Cardiac septum (tissue), 1 donor: ENCODE measurements around the gene AFF3. TPM values are rescaled to one million over a fixed set of nuclear protein-coding genes. Genes with fewer than 3 reads are reported as not detected.
"Not testable (repeated sequence)": the region's sequence is repeated elsewhere in the genome, so short reads cannot be mapped to it uniquely, and the experiment has no call there.

Source experiments
- DNase-seq: peaks from one replicate; pipeline ENCODE4 v3.0.0-alpha.2; 2020; ENCODE audit warnings: low spot score
- intact Hi-C: fragments of 100-400 bp; cut with DNase I; formaldehyde crosslinking; loops from one replicate; pipeline ENCODE4 v1.14.0; 2022
- total RNA-seq: library from RNA; stranded (reverse); fragmentation: NEBNext Ultra II Directional; extraction: Animal tissue kit (Norgen Biotek cat#: 25700); gene quantifications from one replicate; pipeline ENCODE4 v1.2.1, GENCODE V29; 2021
- donor health status: DM: no; HTN: no; CAD: no.

Gene AFF3
- total RNA-seq, 1 donor from 2014 or later, result 6.7 TPM

DNA sequence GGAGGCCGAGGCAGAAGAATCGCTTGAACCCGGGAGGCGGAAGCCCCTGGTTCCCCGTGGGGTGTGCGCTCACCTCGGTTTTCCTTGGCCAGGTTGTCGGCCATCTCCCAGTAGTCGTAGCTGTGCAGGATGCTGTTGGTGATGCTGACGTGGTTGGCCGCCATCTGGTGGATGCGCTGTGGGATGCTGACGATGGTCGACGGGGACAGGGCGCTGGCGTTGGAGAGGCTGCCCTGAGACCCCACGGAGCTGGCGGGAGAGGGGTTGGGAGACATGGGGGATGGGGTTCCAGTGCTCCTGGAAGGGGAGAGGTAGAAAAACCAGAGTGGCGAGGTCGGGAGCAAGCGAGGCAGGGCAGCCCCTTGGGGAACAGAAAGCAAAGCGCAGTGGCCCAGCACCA lies 588.2 kb downstream of the AFF3 start:
- intact Hi-C loops, result no loop called here

DNA sequence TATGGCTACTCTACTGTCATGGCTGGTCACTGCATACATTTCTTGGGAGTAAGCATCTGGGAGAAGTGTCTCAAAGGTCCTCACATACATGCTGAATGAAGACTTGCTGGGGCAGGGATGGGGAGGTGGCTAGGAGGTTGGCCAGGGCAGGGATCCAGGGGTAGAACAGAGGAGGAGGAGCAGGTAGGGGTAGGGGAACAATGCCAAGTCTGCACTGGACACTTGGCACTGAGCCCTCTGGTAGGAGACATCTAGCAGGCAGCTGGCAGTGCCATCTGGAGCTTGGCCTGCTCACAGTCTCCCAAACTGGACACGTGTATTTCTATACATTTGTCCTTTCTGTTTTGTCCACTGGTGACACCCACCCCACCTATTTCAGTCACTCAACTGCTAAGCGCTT lies 589.9 kb downstream of the AFF3 start:
- intact Hi-C loops, result no loop called here
- no peak for DNase-seq

More for the DNA sequence above, 588.2 kb downstream of the AFF3 start:
- no peak for DNase-seq

DNA sequence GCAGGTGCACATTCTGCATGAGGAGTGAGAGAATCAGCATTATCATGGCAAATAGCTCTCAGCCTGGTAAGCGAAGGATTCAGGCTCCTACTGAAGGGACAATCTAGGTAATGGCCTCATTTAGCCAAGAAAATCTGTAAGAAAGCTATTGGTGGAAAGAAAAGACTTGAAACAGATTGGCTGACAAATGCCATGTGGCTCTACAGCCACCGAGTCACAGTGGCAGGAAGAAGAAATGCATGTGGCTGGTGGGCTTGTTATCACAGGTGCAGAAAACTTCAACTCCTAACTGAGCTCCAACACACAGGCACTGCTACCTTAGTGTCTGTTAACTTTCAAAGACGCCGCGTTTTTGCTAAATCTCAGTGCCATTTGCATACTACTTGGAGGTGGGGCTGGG lies 592.0 kb downstream of the AFF3 start:
- DNase-seq, result no peak
- intact Hi-C loops, result no loop called here

DNA sequence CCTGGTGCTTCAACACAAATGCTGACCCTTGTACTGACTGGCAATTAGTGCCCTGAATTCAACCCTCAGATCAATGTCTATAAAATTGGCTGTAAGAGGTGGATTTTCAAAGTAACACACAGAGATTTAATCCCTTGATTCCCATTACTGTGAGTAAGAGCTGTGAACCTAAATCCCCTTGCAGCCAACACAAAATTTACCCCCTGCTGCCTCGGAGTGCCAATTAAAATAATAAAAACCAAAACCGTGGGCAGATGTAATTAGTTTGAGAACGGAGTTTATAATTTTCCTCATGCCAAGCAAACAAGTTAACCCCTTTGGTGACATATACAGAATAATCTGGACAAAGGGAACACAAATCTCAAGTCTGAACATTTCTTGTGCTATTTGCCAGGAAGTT lies 596.8 kb downstream of the AFF3 start:
- intact Hi-C loops, result no loop called here
- DNase-seq, result no peak

DNA sequence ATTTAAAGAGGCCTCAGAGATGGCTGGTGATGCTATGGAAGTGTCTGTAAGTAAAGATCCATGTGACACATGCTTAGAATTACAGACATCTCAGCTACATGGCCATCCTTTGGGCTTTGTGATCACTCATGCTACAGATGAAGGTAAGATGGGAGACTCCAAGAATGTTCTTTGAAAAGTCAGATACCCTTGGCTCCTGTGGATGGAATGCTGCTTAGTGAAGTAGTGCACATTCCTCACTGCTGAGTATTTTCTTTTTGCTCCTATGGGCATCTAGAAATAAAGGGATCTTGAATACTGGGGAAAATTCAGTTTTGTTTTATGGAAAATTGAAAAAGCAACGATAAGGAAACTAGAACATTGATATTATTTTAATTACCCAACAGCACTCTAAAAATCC lies 597.3 kb downstream of the AFF3 start:
- intact Hi-C loops, result no loop called here
- DNase-seq, result no peak

DNA sequence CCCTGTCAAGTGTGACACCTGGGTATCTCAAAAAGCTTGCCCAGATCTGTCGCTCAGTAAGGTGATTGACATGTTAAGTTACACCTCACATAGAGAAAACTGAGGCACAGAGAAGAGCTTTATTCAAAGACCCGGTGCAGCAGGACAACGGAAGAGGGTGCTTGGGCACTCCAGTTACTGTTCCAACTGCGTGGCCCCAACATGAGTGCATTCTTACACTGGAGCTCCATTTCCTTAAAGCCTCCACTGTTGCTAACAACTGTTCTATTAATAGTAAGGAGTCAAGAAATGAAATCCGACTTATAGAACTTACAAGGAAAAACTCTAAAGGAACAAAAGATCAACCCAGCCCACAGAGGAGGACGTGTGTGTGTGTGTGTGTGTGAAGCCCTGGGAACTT lies 597.8 kb downstream of the AFF3 start:
- DNase-seq, result no peak
- intact Hi-C loops, result no loop called here

DNA sequence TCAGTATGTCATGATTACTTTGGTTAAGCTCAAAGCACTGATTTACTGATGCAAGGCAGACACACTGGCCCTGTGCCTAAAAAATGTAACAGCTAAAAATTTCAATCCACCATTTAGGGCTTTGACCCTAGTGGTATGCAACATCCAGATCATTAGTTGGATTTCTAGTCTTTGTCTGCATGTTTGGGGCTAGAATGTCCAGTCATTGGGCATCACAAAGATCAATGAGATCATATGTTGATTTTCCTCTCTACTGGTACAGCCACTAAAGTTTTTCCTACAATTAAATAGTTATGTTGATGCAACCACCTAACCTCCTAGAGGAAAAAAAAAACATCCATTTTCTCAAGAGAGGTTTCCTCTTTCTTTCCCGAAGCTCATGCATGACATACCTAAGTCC lies 599.1 kb downstream of the AFF3 start:
- intact Hi-C loops, result no loop called here
- DNase-seq, result no peak

DNA sequence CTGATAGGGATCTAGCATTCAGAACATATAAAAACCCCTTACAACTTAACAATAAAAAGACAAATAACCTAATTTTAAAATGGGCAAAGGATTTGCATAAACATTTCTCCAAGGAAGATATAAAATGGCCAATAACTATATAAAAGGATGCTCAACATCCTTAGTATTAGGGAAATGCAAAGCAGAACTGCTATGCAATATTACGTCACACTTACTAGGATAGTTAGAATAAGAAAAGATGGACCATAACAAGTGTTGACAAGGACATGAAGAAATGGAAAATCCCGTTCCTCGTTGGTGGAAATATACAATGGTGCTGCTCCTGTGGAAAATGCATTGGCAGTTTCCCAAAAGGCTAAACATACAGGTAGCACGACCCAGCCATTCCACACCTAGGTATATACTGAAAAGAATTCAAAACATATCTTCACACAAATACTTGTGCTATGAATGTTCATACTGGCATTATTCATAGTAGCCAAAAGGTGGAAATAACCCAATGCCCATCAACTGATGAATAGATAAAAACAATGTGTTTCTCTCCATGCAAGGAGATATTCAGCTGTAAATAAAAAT lies 604.4 kb downstream of the AFF3 start:
- intact Hi-C loops, result no loop called here
- no peak for DNase-seq

DNA sequence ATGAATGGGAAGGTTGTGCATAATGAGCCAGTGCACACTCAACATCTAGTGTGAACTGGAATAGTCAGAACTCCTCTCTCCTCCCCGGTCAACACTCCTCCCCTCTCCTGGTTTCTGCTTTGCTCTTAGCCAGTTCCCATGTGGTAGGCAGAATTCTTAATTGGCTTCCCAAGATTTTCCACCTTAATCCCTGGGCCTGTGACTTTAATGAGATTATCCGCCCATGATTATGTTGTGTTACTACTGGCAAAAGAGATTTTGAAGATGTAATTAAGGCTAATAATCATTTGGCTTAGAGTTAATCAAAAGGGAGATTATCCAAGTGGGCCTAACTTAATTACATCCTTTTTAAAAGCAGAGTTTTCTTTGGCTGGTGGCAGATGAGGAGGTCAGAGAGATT lies 618.3 kb downstream of the AFF3 start:
- intact Hi-C loops, result no loop called here
- no peak for DNase-seq

DNA sequence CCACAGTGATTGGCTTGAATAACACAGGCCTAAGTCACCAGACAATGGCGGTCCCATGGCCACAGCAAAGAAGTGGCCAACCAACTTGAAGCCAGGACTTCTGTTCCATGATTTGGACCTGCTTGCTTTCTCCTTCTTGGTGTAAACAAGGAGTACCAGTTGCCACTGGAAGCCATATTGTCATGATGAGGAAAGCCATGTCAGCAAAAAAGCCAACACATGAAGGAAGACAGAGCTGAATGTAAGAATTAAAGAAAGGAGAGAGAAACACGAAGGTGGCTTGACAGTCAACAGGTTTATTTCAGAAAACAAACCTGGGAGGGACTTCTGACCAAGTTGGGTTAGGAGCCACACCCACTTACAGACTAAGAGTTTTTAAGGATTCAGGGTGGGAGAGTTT lies 620.2 kb downstream of the AFF3 start:
- intact Hi-C loops, result no loop called here
- no peak for DNase-seq

DNA sequence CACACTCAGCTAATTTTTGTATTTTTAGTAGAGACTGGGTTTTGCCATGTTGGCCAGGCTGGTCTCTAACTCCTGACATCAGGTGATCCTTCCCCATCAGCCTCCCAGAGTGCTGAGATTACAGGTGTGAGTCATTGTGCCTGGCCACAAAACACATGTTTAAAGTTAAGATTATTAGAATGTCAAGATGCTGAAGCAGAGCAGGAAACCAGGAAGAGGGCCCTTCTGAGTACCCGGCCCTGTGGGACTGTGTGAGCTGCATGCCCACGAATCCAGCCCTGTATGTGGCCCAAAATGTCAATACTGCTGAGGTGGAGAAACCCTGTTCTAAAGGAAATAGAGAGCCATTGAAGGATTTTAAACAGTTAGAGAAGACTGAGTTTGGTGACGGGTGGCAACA lies 621.6 kb downstream of the AFF3 start:
- intact Hi-C loops, result no loop called here
- DNase-seq, result no peak

DNA sequence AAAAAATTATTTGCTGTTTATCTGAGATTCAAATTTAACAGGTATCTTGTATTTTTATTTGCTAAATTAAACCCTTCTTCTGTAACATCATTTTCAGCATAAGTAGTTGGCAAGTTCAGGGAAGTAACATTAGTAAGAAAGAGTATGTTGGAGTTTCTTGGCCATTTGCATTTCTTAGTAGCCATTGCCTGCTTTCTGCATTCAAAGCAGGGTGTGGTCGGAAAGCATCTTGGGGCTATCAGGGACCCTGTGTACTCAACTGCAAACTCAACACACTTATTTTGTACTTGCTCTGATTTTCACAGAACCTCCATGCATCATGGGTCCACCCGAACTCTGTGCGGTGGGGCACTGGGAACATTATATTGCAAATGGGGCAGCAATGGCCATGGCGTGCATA lies 622.2 kb downstream of the AFF3 start:
- intact Hi-C loops, result no loop called here
- no peak for DNase-seq

DNA sequence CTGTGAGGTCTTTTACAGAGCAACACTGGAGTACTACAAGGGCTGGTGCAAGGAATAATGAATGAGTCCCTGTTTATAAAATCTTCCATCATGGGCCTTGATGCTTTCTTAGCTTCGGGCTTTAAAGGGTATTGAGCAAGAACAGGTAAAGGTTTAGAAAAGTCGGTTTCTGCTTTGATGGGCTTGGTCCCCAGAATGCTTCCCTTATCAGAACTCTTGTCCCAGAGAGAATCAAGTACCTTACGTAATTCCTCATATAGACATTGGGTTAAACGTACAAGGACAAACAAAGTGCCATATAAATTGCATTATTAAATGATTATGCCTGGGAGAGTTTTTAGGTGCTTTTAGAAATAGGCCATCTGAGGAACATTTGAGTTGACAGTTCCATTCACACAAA lies 628.0 kb downstream of the AFF3 start:
- DNase-seq, result no peak
- intact Hi-C loops, result no loop called here

DNA sequence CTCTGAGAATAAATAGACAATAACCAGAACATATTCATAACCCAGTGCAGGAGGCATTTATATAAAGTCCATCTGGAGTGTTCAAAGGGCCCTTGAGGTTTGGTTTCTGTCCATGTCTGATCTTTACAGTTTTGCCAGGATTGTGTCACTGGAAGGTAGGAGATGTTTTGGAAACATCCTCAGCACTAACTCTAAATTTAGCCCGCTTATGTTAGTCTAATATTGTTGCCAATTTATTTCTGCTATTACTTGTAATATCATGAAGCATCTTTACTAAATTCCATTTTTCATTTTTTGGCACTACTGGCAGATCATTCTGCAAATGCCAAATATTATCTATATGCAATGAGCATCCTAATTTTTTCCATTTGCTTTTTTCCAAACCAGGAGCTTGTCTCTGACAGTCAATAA lies 630.2 kb downstream of the AFF3 start:
- intact Hi-C loops, result no loop called here
- DNase-seq, result no peak

DNA sequence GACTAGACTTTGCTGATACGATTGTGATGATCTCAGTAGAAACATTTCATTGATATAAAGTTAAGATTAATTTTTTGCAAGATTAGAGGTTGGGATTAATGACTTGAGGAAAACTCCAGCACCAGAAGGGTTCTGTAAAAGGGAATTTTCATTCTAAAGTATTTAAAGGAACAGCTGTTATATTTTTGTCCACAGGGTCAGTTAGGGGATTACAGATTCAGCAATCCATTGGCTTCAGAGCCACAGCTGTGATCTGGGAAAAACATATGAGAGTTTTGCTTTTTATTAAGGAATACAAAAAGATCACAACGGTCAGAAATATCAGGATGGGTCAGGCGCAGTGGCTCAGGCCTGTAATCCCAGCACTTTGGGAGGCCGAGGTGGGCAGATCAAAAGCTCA lies 633.0 kb downstream of the AFF3 start:
- DNase-seq, result no peak
- intact Hi-C loops, result no loop called here

DNA sequence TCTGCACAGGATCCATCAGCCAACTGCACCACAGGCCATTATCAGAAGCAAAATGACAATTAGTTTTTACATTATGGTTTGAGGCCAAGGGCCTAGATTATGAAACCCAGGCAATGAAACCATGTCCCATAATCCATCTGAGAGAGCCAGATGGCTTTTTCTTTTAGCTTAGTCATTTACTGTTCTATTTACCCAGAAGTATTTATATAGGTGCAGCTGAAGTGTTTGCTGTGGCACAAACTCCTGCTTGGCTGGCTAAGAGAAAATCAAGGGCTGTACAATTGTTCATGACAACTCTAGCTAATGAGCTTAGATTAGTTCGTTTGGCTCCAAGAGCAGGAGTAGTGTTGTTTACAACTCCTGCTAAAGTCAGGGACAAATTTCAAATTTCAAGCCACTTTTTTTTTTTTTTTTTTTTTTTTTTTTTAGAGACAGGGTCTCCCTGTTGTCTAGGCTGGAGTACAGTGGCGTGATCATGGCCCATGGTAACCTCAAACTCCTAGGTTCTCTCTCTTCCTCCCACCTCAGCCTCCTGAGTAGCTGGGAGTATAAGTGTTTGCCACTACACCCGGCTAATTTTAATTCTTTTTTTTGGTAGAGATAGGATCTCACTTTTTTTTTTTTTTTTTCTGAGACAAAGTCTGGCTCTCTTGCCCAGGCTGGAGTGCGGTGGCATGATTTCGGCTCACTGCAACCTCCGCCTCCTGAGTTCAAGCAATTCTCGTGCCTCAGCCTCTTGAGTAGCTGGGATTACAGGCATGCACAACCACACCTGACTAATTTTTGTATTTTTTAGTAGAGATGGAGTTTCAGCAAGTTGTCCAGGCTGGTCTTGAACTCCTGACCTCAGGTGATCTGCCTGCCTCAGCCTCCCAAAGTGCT lies 634.2 kb downstream of the AFF3 start:
- DNase-seq, result no peak
- intact Hi-C loops, result no loop called here

DNA sequence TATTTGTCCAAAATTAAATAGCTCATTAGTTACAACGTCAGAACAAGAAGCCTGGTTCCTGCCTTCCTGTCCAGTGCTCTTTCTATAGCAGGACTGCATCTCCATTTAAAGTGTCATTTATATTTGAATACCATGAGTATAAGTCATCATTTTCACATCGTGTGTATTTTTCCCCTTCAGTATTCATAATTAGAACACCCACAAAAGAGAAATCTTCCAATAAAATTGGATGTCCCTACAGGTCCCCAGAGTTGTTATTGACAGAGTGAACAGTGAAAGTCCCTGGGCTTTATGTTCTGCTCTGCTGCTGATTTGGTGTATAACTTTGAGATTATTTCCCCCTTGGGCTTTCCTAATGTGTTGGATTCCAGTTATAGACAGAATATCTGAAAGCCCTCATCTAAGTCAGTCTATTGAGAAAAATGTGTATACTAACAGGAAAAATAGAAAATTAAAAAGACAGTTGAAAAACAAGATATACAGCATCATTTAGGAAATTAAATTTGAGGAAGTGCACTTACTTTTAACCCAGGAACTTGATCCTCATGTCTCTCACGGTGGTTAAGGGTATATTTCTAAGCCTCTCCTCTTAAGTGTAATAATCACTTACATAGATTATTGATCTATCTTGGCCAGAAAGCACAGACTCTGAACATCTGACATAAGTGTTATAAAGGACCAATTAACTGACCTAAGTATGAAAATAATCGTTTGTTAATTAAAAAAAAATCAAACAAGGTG lies 637.4 kb downstream of the AFF3 start:
- no peak for DNase-seq
- intact Hi-C loops, result no loop called here

DNA sequence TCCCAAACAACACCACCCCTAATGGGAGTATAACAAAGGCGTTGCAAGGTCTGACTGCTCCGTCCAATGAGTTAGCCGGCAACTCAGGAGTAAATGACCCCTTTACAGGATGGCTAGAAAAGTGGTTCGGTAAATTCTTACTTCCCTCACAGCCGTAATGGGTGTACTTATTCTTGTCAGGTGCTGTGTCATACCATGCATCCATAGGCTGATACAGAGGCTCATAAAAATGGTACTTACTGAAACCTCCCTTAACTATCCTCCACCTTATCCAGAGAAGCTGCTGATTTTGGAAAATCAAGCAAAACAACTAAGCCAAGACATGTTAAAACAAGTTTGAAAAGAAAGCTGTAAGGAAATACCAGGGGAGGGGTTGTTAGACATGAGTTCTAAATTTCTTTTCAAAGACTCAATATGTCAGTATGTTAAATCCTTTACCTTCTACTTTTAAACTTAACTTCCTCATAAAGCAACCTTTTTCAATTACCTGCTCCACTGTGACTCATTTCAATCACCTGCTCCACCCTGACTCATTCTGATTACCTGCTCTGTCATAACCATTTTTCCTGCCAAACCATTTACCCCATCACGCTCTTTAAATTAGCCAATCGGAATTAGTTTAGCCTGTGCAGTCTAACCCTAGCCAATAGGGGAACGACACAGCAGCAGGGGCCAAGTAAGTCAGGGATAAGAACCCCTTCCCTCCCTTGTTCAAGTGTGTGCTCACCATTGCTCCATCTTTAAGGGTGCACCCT lies 638.6 kb downstream of the AFF3 start:
- intact Hi-C loops, DNase-seq: not testable (repeated sequence)

DNA sequence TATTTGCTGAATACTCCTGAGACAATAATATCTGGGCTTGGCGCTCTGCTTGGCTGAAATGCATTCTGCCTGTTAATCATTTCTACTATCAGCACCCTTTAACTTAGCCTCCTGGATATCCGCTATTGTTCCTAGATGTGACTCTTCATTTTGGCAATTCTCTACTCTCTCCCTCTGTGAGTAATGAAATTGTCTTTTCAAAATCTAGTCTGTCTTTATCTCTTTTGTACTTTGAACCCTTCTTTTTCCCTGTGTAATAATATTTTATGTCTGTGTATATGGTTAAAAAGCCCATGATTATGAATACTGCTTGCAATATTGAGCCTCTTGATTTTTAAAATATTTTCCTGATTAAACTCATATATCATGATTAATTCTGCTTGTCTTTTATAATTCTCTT lies 646.4 kb downstream of the AFF3 start:
- no peak for DNase-seq
- intact Hi-C loops, result no loop called here
